HG03457 (cell line): Measurements from ENCODE around the gene HMGCLL1.

Source experiments
- ATAC-seq: cut with Tn5 transposase; IDR thresholded peaks from one replicate; pipeline ENCODE4 v1.9.1; 2021; ENCODE audit warnings: moderate number of reproducible peaks; ENCODE audit not compliant: unreplicated experiment

Gene HMGCLL1

DNA sequence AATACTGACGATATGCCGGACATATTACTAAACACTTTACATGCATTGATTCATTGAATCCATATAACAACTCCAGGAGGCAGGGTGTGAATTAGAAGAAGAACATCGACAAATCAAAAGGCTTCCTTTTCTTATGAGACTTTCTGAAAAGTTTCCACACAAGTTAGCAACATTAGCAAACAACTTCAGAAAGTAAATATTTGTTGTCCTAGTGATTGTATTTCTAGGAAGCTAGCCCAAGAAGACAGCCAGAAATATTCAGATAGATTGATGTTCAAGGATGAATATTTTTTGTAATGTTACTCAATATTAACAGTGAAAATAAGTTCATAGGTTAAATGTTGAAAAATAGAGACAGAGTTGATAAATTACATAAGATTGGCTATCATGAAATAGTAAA lies 131.1 kb downstream of the HMGCLL1 start:
- ATAC-seq, result no peak

DNA sequence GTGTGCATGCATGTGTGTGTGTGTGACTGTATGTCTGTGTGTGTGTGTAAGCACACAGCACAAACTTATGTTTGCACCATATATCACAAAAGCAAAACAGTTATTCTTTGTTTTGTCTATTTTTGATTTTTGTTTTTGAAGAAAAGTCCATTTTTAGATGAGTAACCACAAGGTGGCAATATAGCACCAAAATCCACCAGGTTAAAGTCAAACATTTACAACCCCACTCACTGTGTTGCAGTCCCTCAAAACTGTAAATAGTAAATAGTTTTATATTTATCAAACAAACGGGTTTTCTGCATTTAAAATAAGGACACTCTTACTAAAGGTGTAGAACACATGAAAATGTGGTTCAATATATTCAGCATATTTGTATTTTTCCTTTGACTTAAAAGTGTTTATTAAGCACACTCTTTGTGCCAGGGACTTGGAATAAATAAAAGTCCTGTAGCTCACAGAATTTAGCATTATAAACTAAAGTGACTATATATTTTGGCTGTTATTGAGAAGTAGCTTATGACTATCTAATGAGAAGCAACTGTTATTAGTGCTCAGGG lies 133.3 kb downstream of the HMGCLL1 start:
- ATAC-seq, result no peak

DNA sequence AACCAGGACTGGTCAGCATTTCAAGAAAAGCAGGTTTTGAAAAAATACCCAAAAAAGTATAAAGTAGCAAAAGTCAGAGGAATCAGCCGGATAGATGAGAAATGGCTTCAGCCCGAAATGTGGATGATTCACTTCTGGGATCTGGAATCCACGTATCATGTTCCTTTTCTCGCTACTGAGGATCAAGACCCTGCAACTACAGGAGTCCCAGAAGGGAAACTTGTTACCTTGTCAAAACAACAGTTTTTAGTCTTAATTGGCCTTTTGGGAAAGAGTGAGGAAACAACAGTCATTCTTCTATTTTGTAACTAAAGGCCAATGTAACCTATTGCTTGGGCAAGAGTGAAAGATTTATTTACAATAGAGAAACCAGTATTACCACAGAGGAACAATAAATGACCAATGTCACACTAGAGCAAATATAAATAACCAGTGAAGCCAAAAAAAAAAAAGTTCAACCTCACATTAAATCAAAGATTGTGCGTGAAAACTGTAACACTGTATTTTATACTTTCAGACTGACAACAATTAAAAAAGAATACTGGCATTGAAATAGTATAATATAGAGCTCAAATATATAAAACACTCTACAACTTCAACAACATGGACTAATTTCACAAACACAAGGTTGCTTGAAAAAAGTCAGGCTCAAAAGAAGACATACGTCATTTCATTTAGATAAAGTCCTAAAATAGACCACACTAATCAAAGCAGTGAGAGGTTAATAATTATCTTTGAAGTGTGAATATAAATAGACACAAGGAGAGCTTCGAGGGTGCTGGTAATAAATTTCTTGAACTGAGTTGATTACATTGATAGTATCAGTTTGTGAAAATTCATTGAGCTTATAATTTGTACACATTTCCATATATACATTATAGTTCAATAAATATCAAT lies 135.5 kb downstream of the HMGCLL1 start:
- ATAC-seq, result no peak

DNA sequence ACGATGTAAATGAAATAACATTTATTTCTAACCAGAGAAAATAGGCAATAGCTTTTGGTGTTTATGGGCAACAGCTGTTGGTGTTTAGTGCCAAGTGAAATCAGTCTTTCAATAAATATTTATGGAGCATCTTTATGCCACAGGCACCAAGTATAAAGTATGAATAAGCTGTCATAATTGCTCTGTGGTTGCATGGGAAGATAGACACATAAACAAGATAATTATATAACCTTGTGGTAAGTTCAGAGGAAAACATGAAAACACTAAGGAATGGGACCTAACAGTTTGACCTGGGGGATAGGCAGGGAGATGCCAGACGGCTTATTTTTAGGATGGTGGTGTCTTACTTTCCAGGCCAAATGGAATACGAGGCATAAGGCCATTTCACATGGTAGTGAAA lies 140.8 kb downstream of the HMGCLL1 start:
- ATAC-seq, result no peak

DNA sequence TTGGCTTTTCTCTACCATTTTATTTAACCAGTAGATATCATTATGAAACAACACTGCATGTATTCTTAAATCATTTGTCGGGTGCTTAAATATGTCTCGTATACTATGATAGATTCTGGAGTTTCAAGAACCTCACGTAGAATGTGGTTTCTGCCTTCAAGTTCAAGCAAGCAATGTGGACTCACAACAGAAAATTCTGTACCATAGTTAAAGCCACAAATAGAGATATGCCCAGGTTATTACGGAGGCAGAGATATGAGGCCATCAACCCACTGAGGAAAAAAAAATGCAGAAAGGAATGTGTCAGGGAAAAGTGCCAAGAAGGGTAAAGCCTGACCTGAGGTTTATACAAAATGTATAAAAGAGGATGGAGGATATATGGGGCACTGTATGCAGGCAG lies 141.9 kb downstream of the HMGCLL1 start:
- ATAC-seq, result no peak

DNA sequence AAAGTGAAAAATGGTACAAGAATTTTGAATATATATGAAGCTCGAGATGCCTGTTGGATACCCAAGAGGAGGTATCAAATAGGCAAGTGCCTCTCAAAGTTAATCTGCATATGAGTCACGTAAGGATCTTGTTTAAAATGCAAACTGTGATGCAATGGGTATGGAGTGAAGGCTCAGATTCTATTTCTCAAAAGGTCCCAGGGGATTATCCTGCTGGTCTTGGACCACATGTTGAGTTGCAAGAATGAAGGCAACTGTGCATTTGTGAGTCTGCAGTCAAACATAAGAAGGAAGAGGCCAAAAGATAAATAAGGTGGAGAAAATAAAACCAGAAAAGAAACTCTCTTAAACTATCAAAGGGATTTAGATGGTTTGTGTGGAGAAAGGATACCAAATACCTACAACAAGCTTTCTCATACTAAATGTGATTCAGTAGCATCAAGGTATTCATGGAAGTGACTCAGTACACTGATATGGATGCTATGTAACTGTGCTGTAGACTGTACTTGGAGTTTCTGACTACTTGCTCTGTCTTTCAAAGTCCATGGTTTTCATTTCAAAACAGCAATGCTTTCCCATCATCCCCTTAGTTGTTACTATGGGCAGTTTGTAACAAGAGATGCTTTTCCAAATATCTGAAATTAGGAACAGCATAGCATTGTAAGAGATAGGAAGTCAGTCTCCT lies 145.4 kb downstream of the HMGCLL1 start:
- ATAC-seq, result no peak

DNA sequence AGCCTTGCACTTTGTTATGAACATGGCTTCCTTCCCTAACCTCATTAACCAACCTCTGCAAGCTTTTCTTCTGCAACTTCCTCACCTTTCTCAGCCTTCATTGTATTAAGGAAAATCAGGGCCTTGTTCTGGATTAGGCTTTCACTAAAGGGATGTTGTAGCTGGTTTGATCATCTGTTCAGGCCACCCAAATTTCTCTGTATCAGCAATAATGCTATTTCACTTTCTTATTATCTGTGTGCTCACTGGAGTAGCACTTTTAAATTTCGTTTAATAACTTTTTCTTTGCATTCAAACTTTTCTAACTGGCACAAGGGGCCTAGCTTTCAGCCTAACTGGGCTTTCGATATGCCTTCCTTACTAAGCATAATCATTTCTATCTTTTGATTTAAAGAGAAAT lies 155.1 kb downstream of the HMGCLL1 start:
- no peak for ATAC-seq

DNA sequence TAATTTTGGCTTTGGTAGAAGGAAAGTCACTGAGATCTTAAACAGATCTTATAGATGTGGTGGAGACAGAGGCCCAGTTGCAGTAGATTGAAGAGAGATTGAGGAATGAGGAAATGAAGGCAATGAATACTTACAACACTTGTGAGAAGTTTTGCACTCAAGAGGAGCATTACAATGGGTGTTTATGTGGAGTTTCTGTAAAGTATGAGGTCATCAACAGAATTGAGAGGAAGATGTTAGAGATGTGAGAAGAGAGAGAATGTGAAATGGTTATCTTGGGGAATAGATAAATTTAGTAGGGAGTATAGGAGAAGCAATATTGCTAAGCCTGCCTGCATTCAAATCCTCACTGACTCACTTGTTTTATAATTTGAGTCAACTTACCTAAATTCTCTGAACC lies 168.3 kb downstream of the HMGCLL1 start:
- ATAC-seq, result no peak

DNA sequence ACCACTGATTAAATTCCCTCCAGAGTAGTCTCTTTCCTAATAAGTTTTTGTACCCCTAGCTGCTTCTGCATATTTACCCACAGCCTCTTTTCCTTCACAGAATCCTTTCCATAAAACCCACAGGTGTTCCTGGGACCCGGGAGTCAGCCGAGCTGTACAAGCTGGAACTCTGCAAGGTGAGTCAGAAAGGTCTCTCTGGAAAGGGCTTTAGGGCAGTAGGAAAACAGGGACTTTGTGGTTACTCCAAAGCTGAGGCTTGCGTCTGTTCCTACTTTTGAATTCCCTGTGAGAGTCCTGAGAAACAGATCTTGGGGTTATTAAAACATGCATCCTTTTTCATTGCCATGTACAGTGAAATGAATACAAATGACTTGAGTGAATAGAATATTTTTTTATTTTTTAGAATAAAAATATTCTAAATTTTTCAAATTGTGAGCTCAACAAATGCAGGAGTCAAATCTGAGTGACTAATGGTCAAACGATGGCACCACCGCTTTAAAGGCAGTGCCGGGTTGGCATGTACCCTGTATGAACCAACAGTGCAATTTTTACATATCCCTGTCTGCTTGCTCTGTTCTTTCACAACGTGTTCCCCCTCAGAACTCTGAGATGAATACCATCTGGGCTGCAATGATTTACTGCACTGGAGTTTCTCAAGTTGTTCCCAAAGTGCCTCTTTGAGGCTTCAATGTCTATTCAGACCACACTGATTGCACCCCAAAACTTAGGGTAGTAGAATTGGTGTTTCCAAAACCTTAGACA lies 173.3 kb downstream of the HMGCLL1 start:
- ATAC-seq, result no peak

DNA sequence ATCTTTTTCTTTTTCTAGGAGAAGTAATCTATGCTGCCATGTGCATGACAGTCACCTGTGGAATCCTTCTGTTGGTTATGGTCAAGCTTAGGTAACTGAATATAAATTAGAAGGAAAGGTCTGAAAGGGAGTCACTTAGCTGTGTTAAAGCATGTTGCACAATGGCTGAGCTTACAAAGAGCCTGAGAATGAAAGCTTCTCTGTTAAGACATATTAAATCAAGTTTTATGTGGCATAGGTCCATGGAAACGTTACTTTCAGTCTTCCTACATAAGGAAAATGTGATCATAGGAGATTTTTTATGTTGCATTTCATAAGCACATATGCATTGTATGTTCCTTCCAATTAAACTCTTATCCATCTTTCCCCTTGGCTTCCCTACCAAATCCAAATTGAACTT lies 179.6 kb downstream of the HMGCLL1 start:
- ATAC-seq, result no peak

DNA sequence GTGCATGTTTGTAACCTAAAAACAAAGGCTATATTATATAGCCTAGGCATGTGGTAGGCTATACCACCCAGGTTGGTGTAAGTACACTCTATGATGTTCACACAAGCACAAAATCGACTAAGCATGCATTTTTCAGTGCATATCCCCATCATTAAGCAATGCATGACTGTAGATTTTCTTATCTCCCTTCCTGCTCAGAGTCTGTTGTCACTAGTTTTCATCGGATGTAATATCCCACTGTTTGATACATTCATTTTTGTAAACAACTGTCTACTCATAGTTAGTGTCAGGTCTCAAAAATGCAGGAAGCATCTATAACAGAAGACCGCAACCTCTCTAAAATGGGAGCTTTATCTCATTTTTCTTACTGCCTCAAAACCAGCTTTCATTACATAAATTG lies 181.0 kb downstream of the HMGCLL1 start:
- ATAC-seq, result no peak

DNA sequence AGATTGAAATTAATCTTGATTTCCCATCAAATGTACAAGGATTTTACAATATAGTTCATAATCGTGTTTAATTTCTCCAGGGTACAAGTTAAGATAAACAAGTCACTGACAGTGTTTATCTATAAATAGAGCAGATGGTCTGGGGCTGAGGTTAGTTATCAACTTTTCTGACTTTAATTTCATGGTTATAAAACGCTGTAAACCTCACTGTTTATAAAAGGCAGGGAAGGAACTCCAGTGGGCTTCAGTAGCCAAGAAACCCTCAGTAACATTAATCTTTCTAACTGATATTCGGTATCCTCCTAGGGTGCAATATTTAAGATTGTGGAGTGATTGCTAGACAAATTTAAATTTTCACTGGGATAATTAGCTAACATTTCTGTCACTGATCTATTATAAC lies 183.1 kb downstream of the HMGCLL1 start:
- ATAC-seq, result no peak

DNA sequence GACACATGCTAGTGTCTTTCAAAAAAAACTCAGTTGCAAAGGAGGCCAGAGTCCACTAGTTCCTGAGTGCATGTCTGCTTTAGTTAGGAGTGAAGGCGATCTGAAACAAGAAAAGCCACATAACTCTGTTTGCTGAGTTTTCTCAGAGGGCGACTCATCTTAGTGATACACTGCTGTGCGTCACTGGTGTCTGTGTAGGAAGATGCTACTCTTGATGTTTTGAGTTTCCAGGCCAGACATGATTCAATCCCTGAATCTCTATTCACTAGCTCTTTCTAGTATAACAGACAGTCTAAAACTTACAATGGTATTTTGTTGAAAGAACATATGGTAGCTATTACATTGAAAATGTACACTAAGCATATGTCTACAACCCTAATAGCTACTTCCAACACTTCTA lies 190.8 kb downstream of the HMGCLL1 start:
- ATAC-seq, result no peak
